Gastrocnemius medialis (tissue), 4 donors: ENCODE data around the gene ASMTL.

Experiments
- POLR2A ChIP-seq, 2 donors: fragments of 450-650 bp; IDR thresholded peaks; one replicate each; pipeline ENCODE4 v1.6.1; 2017; ENCODE audit warnings: antibody characterized with exemption in 2 of 2, mild to moderate bottlenecking in 2 of 2, moderate library complexity in 2 of 2
- TF ChIP-seq, protein P1 (sequence below), 5 experiments: fragments of 450-650 bp in 3 of 5; fragments of 200-600 bp in 2 of 5; sonication (generic) in 2 of 5; IDR thresholded peaks in 4 of 5; conservative IDR thresholded peaks in 1 of 5; 1 replicate in 4 of 5; 2 replicates in 1 of 5; pipeline ENCODE4 v1.5.1; 2016 to 2019; ENCODE audit warnings: antibody characterized with exemption in 5 of 5, mild to moderate bottlenecking in 3 of 5, moderate library complexity in 3 of 5

- TF ChIP-seq, protein P1, sequence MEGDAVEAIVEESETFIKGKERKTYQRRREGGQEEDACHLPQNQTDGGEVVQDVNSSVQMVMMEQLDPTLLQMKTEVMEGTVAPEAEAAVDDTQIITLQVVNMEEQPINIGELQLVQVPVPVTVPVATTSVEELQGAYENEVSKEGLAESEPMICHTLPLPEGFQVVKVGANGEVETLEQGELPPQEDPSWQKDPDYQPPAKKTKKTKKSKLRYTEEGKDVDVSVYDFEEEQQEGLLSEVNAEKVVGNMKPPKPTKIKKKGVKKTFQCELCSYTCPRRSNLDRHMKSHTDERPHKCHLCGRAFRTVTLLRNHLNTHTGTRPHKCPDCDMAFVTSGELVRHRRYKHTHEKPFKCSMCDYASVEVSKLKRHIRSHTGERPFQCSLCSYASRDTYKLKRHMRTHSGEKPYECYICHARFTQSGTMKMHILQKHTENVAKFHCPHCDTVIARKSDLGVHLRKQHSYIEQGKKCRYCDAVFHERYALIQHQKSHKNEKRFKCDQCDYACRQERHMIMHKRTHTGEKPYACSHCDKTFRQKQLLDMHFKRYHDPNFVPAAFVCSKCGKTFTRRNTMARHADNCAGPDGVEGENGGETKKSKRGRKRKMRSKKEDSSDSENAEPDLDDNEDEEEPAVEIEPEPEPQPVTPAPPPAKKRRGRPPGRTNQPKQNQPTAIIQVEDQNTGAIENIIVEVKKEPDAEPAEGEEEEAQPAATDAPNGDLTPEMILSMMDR (IDR thresholded peaks at IDR 0.05 in 4 of 5, conservative IDR thresholded peaks at IDR 0.05 in 1 of 5), result no peak
- TF ChIP-seq POLR2A (IDR thresholded peaks at IDR 0.05), result no peak
Measured at GRCh38 chrX:1423215-1423614, 29.5 kb downstream of the ASMTL start.
